GM18526 (cell line): ENCODE results near the gene TECR.

Experiments
- POLR2A ChIP-seq: IDR thresholded peaks from 3 replicates; pipeline ENCODE4 v1.6.1; 2011; ENCODE audit not compliant: insufficient read length; ENCODE audit errors: extremely low read depth

TECR gene

DNA sequence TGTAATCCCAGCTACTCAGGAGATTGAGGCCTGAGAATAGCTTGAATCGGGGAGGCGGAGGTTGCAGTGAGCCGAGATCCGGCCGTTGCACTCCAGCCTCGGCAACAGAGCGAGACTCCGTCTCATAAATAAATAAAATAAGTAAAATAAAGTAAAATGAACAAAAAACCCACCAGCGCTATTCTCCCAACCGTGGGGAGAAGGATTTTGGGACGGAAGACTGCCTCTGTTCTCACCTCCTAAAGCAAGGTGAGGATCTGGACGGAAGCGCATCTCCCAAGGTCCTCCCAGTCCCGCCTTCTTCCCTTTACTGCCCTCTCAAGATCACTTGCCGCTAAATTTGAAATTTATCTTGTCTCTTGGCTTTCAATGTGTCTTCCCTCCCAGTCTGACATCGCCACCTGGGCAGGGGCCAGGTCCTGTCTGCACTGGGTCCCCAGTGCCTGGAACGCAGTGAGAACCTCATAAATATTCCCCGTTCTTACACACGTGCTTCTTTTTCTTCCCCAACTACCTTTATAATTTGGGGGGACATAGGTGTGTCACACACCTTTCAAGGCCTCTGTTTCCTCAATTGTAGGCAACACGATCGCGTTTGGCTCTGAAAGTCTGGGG lies 10.0 kb upstream of the TECR start:
- TF ChIP-seq POLR2A = no peak

DNA sequence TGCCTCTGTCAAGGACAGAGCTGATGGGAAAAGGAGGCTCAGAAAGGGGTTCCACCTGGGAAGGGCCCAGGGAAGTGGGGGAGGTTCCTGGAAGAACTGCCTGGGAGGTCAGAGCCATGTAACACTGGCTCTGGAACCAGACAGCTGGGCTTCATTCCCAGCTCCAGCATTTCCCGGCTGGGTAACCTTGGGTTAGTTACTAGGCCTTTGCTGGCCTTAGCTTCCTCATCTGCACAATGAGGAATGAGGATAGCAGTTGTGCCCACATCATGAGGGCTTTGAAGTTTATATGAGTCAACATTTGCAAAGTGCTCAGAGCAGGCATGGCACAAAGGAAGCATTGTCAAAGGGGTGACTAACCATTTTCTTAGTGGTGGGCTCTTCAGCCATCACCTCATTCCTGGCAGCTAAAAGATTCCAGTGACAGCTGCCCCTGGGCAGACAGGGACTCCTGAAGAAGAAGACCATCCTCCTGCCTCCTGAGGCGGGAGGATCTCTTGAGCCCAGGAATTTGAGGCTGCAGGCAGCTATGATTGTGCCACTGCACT lies 9.5 kb upstream of the TECR start:
- no peak for TF ChIP-seq POLR2A

DNA sequence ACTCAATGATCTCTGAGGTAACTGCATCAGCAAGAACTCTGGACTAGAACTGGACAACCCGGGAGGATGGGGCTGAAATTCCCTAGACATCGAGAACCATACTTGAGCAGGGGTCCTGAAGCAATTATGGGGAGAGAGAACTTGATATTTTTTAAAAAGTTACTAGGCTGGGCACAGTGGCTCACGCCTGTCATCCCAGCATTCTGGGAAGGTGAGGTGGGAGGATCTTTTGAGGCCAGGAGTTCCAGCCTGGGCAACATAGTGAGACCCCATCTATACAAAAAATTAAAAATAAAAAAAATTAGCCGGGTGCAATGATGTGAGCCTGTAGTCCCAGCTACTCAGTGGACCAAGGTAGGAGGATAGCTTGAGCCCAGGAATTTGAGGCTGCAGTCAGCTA lies 8.9 kb upstream of the TECR start:
- no peak for TF ChIP-seq POLR2A

DNA sequence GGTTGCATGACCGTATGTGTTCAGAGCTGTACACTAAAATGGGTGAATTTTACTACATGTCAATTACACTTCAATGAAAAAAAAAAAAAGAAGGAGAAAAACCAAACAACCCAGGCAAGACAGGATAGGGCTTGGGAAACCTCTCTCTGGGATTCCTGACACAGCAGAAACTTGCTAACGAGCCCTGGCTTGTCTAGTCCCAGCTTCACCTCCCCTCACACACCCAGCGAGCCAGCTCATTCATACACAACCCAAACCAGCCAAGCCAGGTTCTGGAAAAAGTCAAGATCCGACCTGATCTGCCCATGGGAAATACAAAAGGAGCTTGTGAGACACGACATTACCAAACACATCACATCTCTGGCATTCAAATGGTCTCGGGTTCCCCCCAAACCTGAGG lies 3.7 kb upstream of the TECR start:
- TF ChIP-seq POLR2A = no peak

DNA sequence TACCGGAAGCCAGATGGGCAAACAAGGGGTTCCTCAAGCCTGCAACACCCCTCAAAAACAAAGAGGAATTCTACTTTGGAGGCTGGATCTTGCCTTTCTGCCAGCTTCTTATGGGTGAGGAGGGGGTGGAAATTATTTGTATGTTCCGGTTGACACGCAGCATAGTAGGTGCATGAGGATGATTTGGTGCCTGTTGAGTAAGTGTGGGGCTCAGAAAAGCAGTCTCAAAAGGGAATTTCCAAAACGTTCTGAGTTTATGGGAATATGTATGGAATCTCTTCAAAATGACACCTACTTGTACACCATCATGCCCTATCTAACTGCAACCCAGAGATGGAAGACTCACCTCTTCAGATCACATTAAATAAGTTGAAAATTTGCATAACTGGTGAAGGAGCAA lies 3.0 kb upstream of the TECR start:
- no peak for TF ChIP-seq POLR2A

DNA sequence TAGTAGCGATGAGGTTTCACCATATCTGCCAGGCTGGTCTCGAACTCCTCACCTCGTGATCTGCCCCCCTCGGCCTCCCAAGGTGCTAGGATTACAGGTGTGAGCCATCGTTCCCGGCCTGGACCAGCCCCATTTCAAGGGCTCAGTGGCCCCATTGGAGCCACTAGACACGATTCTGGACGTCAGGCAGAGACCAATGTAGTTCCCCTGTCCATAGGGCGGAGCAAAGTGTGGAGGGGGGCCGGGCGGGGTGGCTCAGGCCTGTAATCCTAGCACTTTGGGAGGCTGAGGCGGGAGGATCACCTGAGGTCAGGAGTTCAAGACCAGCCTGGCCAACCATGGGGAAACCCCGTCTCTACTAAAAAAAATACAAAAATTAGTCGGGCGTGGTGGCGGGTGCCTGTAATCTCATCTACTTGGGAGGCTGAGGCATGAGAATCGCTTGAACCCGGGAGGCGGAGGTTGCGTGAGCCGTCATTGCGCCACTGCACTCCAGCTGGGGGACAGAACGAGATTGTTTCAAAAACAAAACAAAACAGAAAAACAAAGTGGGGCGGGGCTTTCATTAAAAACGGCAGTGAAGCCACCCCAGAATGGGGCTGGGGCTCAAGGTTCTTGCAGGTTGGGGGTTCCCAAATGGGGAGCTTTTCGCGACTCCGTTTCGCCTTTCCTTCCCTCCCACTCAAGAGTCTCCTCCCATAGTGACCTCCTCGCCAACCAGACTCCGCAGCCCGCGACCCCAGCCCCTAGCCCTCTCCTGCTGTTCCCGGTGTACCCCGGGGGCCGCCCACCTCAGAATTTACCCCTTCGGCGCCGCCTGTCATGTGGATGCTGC lies 758 bp upstream of the TECR start:
- TF ChIP-seq POLR2A = no peak

DNA sequence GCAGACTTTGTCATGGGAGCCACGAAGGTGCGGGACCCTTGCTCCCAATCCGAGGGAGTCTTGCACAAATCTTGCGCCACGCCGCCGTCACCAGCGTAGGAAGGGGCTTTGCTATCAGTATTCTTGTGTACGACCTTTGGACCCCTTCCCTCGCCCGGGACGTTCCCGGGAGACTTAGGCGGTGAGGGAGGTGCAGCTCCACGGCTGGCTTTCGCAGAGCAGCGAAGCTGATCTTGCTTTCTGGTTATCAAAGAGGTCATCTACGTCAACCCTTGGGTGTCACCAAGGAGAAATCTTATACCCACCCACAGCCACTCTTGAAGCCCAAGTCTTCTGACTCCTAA lies 583 bp downstream of the TECR start:
- TF ChIP-seq POLR2A = no peak

DNA sequence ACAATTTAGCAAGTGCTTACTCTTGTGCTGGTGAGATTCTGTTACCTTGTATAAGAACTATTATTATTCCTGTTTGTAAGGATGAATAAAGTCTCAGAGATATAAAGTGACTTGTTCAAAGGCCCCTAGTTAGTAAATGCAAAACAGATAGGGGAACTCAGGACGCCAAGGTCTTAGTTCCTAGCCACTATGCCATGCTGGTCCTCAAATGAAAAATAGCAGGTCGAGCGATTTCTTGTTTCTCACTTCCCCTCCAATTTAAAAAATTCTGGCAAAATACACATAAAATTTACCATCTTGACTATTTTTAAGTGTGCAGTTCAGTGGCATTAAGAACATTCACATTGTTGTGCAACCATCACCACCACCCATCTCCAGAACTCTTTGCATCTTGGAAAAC lies 1.1 kb downstream of the TECR start:
- no peak for TF ChIP-seq POLR2A

DNA sequence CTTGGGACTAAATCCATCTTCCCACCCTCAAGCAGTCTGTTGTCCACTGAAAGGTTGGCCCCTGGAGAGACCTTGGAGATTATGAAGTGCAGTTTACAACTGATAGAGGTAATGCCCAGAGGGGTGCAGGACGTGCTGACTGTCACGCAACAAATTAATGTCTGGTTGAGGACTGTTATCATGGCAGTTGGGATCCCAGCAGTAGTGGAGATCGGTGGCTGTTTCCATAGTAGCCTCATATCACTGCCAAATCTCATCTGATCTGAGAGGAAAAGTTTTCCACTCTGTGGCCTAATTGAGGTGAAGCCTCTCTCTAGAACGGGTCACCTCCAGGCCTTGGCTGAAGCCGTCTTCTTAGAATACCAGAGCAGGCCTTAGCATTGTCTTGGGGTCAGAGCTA lies 4.1 kb downstream of the TECR start:
- no peak for TF ChIP-seq POLR2A

DNA sequence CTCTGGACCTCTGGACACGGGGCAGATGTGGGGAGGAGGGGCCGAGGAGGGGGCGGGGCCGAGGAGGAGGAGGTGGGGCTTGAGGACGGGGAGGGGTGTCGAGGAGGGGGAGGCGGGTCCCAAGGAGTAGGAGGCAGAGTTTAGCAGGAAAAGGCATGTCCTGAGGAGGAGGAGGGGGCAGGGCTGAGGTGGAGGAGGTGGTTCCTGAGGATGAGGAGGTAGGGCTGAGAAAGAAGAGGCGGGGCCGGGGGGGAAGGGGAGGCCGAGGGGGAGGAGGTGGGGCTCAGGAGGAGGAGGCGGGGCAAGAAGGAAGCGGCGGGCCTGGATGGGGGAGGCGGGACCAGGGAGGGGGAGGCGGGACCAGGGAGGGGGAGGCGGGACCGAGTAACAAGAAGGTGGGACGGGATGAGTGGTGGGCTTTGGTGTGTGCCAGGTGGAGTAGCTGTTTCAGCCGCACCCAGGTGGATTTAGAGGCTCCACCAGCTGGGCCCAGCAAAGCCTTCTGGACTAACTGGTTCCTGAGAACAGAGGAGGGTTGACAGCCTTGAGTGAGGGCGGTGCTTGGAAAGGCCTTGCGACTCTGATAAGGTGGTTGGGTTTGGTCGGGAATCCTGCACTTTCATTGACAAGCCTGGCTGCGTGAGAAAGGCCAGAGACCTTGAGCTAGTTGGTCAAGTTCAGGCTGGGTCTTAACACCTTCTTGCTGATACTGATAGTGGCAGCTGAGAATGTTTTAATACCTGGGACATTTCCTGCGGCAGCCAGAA lies 7.7 kb downstream of the TECR start:
- TF ChIP-seq POLR2A = no peak

DNA sequence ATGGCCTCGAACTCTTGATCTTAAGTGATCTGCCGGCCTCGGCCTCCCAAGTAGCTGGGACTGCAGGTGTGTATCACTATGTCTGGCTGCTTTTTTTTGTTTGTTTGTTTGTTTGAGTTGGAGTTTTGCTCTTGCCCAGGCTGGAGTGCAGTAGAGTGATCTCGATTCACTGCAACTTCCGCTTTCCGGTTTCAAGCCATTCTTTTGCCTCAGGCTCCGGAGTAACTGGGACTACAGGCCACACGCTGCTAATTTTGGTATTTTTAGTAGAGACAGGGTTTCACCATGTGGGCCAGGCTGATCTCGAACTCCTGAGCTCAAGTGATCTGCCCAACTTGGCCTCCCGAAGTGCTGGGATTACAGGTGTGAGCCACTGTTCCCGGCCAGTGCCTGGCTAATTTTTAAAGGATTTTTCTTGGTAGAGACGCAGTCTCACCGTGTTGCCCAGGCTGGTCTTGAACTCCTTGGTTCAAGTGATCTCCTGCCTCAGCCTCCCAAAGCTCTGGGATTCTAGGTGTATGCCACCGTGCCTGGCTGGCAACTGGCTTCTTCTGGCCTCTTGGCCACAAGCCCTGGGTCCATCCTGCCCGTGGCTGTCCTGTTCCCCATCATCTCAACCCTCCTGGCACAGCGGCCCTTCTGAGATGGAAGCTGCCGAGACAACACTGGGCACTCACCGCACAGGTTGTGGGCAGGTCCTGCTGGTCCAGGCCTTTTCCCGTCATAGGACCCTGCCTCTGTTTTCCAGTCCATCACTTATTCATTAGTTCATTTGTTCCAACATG lies 11.5 kb downstream of the TECR start:
- TF ChIP-seq POLR2A = no peak

DNA sequence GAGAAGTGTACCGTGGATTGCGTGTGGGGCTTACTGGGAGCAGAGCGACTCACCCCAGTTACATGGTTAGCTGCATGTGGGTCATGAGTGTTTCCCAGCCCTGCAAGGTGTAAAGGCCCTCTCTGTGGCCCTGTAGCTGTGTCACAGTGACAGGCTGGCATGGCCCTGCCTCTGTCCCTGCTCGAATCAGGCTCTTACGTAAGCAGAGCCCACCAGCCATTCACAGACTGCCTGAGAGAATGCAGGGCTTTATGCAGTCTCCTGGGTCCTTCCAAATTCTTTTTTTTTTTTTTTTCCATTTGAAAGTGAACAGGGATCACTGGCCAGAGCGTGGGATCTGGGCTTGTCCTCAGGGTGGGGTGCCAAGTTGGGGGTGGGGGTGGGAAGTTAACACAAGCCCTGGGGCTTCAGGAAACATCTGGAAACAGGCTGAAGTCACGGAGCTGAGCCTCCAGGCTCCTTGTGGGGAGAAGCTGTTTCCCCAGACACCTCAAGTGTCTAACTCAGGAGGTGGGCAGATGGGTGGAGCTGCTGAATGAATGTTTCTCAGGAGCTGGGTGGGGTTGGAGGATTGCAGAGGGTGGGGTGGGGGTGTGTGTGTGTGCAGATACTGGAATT lies 13.4 kb downstream of the TECR start:
- no peak for TF ChIP-seq POLR2A

DNA sequence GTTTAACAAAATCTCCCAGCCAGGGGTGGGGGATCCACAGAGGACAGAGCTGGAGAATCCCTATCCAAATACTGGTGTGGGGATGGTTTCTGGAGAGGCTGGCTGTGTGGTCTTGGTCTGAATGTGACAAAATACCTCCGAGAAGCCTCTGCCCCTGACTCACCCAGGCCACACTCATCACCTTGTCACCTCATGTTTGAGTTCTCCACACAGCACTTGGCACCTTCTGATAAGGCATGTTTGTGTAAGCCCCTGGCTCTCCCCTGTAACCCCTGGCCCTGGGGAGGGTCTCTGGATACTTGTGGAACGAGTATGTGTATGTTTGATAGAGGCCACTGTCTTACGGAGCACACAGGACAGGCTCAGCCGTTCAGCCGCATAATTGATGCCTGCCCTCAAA lies 14.7 kb downstream of the TECR start:
- TF ChIP-seq POLR2A = no peak

DNA sequence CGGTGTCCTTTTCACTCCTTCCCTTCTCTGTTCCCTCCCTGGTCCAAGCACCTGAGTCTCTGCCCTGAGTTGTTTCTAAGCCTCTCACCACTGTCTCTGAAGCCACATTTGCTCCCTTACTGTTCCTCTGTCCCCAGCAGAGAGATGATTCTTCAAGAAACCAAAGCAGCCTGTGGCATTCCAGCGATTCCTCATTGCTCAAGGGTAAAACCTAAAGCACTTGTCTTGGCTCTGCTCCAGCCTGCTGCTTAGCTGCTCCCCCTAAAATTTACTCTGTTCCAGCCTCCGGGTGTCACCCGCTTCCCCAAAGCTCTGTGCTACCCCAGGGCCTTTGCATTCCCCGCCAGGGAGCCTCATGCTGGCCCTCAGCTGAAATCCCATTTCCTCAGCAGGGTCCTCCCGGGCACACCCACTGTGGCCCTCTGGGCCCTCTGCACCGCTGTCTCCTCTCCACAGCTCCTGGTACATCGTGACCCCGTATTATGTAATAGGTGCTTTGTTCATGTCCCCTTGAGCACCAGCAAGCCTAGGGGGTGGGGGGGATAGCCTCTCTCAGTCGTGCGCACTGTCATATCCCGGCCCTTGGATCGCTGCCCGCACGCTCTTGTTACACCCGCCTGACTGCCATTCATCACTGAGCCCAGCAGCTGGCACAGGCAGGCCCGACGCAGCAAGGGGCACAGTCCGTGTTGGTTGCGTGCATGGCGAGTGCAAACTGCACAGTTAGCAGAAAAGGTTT lies 15.8 kb downstream of the TECR start:
- TF ChIP-seq POLR2A = no peak
